Spleen (tissue), 7 donors: ENCODE results near the gene ZNF326.

Source experiments
- POLR2A ChIP-seq, 3 donors: fragments of 450-650 bp; IDR thresholded peaks; one replicate each; pipeline ENCODE4 v1.5.1; 2017; ENCODE audit warnings: antibody characterized with exemption in 3 of 3, mild to moderate bottlenecking in 1 of 3
- TF ChIP-seq, protein P1 (sequence below), 11 experiments: fragments of 200-600 bp in 7 of 11; fragments of 450-650 bp in 4 of 11; sonication (generic) in 4 of 11; IDR thresholded peaks in 8 of 11; conservative IDR thresholded peaks in 3 of 11; 1 replicate in 7 of 11; 2 replicates in 4 of 11; pipeline versions ENCODE4 v1.4.0 to v1.8.0; 2016 to 2021; ENCODE audit warnings: antibody characterized with exemption in 11 of 11, inconsistent platforms in 4 of 11, mild to moderate bottlenecking in 1 of 11
- donor health status: DM: no; HTN: no; CAD: no; lungs with moderate emphysema.
- donor health status: DM: no; HTN: no; CAD: no.
- donor health status: DM: no; HTN: no; CAD: no.

DNA sequence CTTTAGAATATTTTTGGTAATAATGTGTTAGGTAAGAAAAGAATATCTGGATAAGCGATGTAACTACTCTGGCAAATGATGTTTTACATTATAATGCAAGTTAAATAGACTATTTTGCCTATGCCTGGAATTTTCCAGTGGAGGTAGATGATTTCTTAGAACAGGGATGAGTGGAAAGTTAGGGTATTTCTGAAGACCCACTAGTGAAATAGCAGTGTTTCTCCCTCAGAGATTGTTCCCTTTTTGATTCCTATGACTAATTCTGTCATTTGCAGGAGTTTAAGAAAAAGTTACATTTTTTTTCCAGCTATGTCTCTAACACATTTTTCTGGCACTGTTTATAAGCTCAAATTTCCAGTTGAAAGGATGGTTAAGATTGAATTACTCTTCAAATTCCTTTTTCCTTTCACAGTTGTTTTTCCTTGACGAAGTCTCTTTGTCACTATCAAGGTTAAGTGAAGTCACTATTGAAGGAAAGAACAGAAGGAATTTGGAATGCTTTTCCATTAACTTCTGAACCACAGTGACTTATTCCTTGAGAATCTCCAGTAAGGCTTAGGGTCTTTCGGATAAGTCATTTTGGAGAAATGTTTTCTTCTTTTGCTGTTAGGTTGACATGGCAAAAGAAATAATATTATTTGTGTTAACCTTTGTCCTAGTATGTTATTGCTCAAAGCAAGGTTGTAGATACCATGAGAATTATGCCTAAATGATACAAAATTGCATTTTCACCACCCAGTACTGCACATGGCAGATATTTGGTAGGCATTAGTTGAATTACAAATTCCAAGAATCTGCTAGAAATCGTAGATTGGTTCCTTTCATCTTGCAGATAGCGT is 42.9 kb upstream of the ZNF326 start:
- TF ChIP-seq POLR2A (IDR thresholded peaks at IDR 0.05): no peak
- TF ChIP-seq, protein P1, sequence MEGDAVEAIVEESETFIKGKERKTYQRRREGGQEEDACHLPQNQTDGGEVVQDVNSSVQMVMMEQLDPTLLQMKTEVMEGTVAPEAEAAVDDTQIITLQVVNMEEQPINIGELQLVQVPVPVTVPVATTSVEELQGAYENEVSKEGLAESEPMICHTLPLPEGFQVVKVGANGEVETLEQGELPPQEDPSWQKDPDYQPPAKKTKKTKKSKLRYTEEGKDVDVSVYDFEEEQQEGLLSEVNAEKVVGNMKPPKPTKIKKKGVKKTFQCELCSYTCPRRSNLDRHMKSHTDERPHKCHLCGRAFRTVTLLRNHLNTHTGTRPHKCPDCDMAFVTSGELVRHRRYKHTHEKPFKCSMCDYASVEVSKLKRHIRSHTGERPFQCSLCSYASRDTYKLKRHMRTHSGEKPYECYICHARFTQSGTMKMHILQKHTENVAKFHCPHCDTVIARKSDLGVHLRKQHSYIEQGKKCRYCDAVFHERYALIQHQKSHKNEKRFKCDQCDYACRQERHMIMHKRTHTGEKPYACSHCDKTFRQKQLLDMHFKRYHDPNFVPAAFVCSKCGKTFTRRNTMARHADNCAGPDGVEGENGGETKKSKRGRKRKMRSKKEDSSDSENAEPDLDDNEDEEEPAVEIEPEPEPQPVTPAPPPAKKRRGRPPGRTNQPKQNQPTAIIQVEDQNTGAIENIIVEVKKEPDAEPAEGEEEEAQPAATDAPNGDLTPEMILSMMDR (IDR thresholded peaks at IDR 0.05 in 8 of 11, conservative IDR thresholded peaks at IDR 0.05 in 3 of 11): no peak
